ENCODE data around the gene LARP1B. TPM values are rescaled to one million over a fixed set of nuclear protein-coding genes. Genes with fewer than 3 reads are reported as not detected.
A peak's percentile ranks its signal among the peaks of the same experiment; 100 is the strongest.
"Not testable (repeated sequence)": the region's sequence is repeated elsewhere in the genome, so short reads cannot be mapped to it uniquely, and the experiment has no call there.

LARP1B gene
- total RNA-seq: 24.2 TPM
- long read RNA-seq, transcript LARP1B-211 (10 exons, 2,563 nt): major isoform, 6 of 27 reads
- long read RNA-seq, partial matches to known transcripts: 12 of 27 reads
- long read RNA-seq, other reads (novel, unspliced or antisense): 4 of 27 reads

DNA sequence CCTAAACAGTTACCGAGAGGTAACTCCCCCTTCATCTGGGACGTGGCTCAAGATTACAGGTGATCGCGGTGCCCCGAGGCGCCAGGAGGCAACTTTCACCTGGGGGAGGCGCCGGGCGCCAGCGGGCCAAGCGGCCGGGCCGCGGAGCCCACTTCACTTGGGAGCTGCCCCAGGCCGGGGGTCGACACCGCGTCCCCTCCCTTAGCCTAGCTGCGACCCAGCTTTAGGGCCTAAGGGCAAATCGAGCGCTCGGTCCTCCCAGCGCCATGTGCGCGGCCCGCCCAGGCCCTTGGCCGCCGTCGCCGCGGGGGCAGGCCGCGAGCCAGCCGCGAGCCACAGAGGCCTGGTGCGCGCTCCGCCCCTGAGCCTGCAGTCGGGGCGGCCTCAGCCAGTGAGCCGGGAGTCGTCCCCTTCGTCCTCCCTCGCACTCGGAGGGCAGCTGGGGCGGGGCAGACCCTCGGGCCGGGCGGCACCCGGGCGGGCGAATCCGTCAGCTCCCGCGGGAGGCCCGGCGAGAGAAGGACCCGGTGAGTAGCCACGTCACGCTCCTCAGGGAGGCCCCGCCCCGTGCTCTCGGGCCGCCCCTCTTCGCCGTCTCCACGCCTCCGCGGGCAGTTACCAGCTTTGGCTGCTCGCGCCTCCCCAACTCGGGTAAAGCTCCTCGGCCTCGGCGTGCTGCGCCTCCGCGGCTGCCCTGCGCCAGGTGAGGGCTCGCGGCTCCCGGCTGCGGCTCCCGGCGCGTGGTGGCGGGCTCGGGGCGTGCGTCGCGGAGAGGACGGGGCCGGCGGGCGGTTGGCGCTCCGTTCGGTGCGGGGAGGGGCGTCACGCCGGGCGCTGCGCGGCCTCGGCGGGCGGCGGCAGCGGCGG lies at the start of gene LARP1B:
Gene LARP1B, plus strand, starts transcription at position 614 of the 867 bp plus-strand sequence. CDS start 13,640 bp downstream, outside the sequence.
- peak; percentile 99 for DNase-seq (ENCODE audit: low spot score)
- intact Hi-C loops (cut with DNase I): loop anchor here (1.0 to 5.0 kb wide), 2 partner anchors 96 to 226 kb away; partner anchors contain the start of genes ABHD18, MFSD8 and PGRMC2

DNA sequence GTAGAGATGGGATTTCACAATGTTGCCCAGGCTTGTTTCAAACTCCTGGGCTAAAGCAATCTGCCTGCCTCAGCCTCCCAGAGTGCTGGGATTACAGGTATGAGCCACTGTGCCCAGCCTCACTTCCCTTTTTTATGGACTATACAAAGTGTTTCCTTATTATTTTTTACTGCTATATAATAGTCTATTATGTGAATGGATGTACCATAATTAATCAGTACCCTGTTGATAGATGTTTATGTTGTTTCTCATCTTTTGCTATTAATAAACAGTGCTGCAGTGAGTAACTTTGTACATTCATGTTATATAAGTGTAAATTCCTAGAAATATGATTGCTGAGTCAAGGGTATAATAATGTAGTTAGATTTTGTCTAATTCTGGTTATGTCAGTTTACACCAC lies 35.8 kb upstream of the LARP1B start:
- no peak for DNase-seq (ENCODE audit: low spot score)
- intact Hi-C loops (cut with DNase I): no loop called here

DNA sequence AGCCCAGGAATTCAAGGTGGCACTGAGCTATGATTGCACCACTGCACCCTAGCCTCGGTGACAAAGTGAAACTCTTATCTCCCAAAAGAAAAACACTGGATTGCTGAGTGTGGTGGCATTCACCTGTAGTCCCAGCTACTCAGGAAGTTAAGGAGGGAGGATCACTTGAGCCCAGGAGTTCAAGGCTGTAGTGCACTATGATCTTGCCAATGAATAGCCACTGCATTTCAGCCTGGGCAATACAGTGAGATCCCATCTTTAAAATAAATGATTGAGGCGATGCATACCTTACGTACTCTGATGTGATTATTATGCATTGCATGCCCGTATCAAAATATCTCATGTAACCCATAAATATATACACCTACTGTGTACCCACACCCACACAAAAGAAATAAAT lies 31.2 kb upstream of the LARP1B start:
- intact Hi-C loops (cut with DNase I): no loop called here
- DNase-seq (ENCODE audit: low spot score): no peak

DNA sequence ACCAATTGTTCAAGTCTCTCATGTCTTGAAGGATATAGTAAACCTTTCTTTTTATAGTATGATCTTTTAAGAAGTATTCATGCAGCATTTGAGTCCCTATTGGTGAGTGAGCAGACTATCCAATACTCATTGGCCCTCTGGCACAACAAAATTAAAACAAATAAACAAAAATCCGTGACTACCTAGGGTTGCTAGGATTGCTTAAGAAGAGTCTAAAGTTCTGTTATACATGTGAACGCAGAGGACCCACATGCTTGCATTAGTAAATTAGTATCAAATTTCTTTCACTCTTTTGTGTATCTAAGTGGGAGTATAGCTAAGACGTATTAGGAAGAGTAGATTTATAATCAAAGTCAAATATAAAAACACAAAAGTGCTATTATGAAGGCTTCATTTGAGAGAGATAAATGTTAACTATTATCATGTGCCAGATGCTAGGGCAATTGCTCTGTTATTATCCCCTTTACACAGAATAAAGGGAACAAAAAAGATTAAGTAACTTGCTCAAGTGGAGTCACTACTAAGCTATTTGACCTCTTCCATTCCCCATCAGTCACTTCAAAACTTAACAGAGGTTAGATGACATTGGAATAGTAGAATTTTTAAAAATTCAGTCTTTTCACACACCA lies 29.2 kb upstream of the LARP1B start:
- intact Hi-C loops (cut with DNase I): no loop called here
- no peak for DNase-seq (ENCODE audit: low spot score)

DNA sequence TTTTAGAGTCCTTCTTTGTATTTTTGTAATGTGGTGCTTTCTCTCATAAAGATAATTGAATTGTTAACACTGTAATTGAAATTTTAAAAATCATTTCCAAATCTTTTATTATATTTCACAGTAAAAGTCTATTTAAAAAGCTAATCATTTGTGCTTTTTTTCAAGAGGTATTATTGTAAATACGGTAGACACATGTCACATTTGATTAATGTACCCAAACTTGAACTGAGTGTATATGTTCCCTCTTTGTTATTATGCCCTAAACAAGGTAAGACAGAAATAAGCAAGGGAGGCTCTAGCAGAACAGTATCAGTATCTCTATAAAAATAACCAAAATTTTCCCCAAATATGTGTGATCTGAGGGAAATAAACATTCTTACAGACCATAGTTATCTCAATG lies 21.5 kb upstream of the LARP1B start:
- intact Hi-C loops (cut with DNase I): no loop called here
- DNase-seq (ENCODE audit: low spot score): no peak

DNA sequence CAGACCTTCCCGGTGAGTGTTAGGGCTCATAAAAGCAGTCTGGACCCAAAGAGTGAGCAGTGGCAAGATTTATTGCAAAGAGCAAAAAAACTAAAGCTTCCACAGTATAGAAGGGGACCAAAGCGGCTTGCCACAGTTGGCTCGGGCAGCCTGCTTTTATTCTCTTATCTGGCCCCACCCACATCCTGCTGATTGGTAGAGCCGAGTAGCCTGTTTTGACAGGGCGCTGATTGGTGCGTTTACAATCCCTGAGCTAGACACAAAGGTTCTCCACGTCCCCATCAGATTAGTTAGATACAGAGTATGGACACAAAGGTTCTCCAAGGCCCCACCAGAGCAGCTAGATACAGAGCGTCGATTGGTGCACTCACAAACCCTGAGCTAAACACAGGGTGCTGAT lies 14.1 kb upstream of the LARP1B start:
- DNase-seq (ENCODE audit: low spot score); intact Hi-C loops (cut with DNase I): not testable (repeated sequence)

DNA sequence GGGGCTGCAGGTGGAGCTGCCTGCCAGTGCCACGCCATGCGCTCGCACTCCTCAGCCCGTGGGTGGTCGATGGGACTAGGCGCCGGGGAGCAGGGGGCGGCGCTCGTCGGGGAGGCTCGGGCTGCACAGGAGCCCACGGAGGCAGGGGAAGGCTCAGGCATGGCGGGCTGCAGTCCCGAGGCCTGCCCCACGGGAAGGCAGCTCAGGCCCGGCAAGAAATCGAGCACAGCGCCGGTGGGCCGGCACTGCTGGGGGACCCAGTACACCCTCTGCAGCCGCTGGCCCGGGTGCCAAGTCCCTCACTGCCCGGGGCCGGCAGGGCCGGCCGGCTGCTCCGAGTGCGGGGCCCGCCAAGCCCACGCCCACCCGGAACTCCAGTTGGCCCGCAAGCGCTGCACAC lies 13.6 kb upstream of the LARP1B start:
- intact Hi-C loops (cut with DNase I); DNase-seq (ENCODE audit: low spot score): not testable (repeated sequence)

GRCh38 chr4:128051229-128051628 lies 9.9 kb upstream of the LARP1B start:
- DNase-seq (ENCODE audit: low spot score); intact Hi-C loops (cut with DNase I): not testable (repeated sequence)

DNA sequence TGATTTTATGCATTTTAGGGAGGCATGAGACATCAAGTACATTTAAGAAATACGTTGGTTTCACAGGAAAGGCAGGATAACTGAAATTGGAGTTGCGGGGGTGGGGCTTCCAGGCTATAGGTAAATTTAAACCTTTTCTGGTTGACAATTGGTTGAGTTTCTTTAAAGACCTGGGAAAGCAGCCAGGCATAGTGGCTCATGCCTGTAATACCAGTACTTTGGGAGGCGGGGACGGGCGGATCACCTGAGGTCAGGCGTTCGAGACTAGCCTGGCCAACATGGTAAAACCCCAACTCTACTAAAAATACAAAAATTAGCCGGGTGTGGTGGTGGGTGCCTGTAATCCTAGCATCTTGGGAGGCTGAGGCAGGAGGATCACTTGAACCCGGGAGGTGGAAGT lies 6.2 kb upstream of the LARP1B start:
- DNase-seq (ENCODE audit: low spot score): peak; percentile 50
- intact Hi-C loops (cut with DNase I): not testable (repeated sequence)

DNA sequence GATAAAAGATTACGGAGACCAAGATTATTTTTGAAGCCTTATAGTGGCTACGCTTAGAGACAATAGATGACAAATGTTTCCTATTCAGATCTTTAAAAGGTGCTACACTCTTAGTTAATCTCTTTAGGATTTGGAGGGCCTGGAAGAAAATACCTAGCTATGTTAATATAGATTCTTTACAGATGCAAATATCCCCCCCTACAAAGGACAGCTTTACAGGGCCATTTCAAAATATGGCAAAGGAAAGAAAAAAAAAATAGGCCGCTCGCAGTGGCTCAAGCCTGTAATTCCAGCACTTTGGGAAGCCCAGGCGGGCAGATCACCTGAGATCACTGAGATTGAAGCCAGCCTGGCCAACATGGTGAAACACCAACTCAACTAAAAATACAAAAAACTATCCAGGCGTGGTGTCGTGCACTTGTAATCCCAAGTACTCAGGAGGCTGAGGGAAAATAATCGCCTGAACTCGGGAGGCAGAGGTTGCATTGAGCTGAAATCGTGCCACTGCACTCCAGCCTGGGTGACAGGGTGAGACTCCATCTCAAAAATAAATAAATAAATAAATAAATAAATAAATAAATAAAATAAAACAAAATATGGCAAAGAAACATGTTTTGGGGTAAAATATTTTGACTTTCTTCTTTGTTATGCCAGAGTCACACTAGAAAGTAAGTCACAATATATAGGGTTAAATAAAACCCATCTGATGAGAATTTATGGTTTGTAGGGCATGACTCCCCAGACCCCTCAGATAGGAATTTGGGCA lies 5.5 kb upstream of the LARP1B start:
- peak; percentile 2 for DNase-seq (ENCODE audit: low spot score)
- intact Hi-C loops (cut with DNase I): not testable (repeated sequence)

GRCh38 chr4:128056396-128056795 lies 4.7 kb upstream of the LARP1B start:
- DNase-seq (ENCODE audit: low spot score): no peak
- intact Hi-C loops (cut with DNase I): no loop called here

DNA sequence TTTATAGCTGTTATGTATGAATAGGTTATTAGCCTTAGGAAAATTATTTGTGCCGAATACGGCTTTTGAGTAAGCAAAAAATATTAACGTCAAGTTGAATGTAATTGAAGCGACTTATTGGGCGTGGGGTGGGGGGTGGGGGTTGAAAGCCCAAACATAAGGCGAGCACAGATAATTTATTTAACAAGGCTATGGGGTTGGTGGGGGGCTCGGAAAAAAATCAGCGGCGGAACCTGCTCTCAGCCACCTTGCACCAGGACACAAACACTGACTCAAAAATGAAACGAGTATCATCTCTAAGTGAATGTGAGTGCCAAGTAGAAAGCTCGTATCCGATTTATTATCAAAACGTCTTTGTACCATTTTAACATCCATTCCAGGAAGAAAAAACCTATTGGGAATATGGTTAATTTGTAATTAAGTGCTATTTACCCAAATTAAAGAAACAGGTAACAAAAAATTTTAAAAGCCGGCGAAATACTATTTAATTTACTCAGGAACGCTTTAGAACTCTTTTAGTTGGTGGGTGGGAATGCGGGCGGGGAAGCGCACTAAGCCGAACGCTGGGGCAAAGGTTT lies 902 bp upstream of the LARP1B start:
- intact Hi-C loops (cut with DNase I): loop anchor here (5.0 kb wide), 1 partner anchor 227 kb away; the partner anchor contains the start of gene PGRMC2
- peak; percentile 63 for DNase-seq (ENCODE audit: low spot score)

GRCh38 chr4:128061566-128062536 lies 739 bp downstream of the LARP1B start:
- intact Hi-C loops (cut with DNase I): loop anchor here (1.0 to 5.0 kb wide), 2 partner anchors 97 to 225 kb away; partner anchors contain the start of genes ABHD18, MFSD8 and PGRMC2
- DNase-seq (ENCODE audit: low spot score): peak; percentile 80

- intact Hi-C loops (cut with DNase I): not testable (repeated sequence)
These were observed 5.3 kb downstream of the LARP1B start for GRCh38 chr4:128066453-128066820.

DNA sequence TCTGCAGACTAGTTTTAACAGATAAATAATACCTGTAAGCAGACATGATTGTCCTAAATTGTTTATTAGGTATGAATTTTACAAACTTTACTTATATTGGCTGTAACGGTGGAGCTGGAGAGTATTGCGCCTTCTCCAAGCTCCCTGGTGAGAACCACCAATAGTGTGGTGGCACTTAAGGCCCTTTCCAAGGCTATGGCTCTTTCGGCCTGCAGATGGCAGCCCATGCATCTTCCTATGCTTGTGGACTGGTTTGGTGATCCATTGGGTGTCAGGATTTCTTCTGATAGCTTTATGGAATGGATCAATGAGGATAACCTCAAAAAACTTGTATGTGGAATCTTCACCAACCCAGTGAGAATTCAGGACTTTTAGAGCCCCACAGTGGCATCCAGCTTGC lies 7.8 kb downstream of the LARP1B start:
- intact Hi-C loops (cut with DNase I): no loop called here
- DNase-seq (ENCODE audit: low spot score): peak; percentile 39

More at GRCh38 chr4:128066453-128066820, 5.3 kb downstream of the LARP1B start:
- DNase-seq (ENCODE audit: low spot score): not testable (repeated sequence)

- DNase-seq (ENCODE audit: low spot score): no peak
- intact Hi-C loops (cut with DNase I): no loop called here
These were observed 15.4 kb downstream of the LARP1B start for GRCh38 chr4:128076464-128076863.

DNA sequence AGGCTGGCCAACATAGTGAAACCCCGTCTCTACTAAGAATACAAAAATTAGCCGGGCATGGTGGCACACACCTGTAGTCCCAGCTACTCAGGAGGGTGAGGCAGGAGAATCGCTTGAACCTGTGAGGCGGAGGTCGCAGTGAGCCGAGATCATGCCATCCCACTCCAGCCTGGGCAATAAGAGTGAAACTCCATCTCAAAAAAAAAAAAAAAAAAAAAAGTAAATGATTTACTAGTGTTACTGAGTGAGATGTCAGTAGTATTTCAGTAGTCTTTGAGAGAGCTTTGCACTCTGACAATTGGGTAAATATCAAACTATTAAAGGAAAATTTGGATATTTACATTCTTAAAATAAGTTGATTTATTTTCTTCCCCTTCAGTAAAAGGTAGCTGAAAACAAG lies 34.2 kb downstream of the LARP1B start:
- intact Hi-C loops (cut with DNase I); DNase-seq (ENCODE audit: low spot score): not testable (repeated sequence)

DNA sequence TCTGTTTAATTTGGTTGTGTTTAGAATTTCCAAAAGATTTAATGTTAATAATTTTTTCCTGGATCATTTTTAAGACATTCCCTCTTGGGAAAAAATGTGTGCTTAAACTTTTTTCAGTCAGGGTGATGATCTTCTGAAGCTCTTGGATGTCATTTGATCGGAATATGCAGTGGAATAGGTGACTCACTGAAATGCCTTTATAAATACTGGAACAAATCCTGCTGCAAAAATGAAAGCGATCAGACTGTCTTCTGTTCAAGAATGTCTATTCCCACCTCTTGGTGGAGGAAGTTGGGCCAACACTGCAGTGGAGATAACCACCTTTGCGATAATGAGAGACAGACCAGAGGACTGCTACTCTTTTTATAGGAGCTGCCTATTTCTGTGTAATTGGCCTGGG lies 46.7 kb downstream of the LARP1B start:
- DNase-seq (ENCODE audit: low spot score): no peak
- intact Hi-C loops (cut with DNase I): no loop called here

All from cardiac septum (tissue), 1 donor.